Ishikawa (cell line): Measurements from ENCODE around the gene ADAM19.

Experiments used
- CEBPB ChIP-seq: IDR thresholded peaks from 2 replicates; pipeline ENCODE4 v1.6.1; 2012
- CREB1 ChIP-seq: IDR thresholded peaks from 2 replicates; pipeline ENCODE4 v1.6.1; 2012; ENCODE audit warnings: low read depth
- EGR1 ChIP-seq: IDR thresholded peaks from 2 replicates; pipeline ENCODE4 v1.6.1; 2012
- EP300 ChIP-seq: IDR thresholded peaks from 2 replicates; pipeline ENCODE4 v1.6.1; 2012; ENCODE audit warnings: borderline replicate concordance
- FOXM1 ChIP-seq: IDR thresholded peaks from 2 replicates; pipeline ENCODE4 v1.6.1; 2012; ENCODE audit warnings: low read depth, borderline replicate concordance
- MAX ChIP-seq: IDR thresholded peaks from 2 replicates; pipeline ENCODE4 v1.6.1; 2012
- NFIC ChIP-seq: IDR thresholded peaks from 2 replicates; pipeline ENCODE4 v1.6.1; 2012
- RAD21 ChIP-seq: IDR thresholded peaks from 2 replicates; pipeline ENCODE4 v1.6.1; 2012; ENCODE audit warnings: low read depth
- REST ChIP-seq: IDR thresholded peaks from 2 replicates; pipeline ENCODE4 v1.6.1; 2012; ENCODE audit warnings: low read depth, mild to moderate bottlenecking
- TAF1 ChIP-seq: IDR thresholded peaks from 2 replicates; pipeline ENCODE4 v1.6.1; 2012; ENCODE audit warnings: low read depth, mild to moderate bottlenecking
- TCF12 ChIP-seq: IDR thresholded peaks from 2 replicates; pipeline ENCODE4 v1.6.1; 2012; ENCODE audit warnings: low read depth
- TEAD4 ChIP-seq: IDR thresholded peaks from 2 replicates; pipeline ENCODE4 v1.6.1; 2012
- USF1 ChIP-seq: IDR thresholded peaks from 2 replicates; pipeline ENCODE4 v1.6.1; 2012
- YY1 ChIP-seq: IDR thresholded peaks from 2 replicates; pipeline ENCODE4 v1.6.1; 2012; ENCODE audit warnings: low read depth
- ZBTB7A ChIP-seq: IDR thresholded peaks from 2 replicates; pipeline ENCODE4 v1.6.1; 2012; ENCODE audit warnings: low read depth

ADAM19 gene

GRCh38 chr5:157481666-157482065 is 93.9 kb downstream of the ADAM19 start:
- TF ChIP-seq RAD21 (no peak), ZBTB7A (no peak), FOXM1 (no peak), EGR1 (no peak), YY1 (no peak), MAX (no peak), EP300 (no peak), TEAD4 (no peak), CREB1 (no peak), REST (no peak), USF1 (no peak), TCF12 (no peak), CEBPB (no peak), TAF1 (no peak), NFIC (no peak)

GRCh38 chr5:157481265-157481664 is 94.3 kb downstream of the ADAM19 start:
- no peak for TF ChIP-seq TEAD4
- no peak for TF ChIP-seq FOXM1
- no peak for TF ChIP-seq EP300
- TF ChIP-seq RAD21 = no peak
- TF ChIP-seq EGR1 = no peak
- no peak for TF ChIP-seq TCF12
- TF ChIP-seq YY1 = no peak
- no peak for TF ChIP-seq MAX
- TF ChIP-seq CEBPB = no peak
- no peak for TF ChIP-seq USF1
- no peak for TF ChIP-seq REST
- TF ChIP-seq ZBTB7A = no peak
- TF ChIP-seq TAF1 = no peak
- TF ChIP-seq CREB1 = no peak
- TF ChIP-seq NFIC = no peak

DNA sequence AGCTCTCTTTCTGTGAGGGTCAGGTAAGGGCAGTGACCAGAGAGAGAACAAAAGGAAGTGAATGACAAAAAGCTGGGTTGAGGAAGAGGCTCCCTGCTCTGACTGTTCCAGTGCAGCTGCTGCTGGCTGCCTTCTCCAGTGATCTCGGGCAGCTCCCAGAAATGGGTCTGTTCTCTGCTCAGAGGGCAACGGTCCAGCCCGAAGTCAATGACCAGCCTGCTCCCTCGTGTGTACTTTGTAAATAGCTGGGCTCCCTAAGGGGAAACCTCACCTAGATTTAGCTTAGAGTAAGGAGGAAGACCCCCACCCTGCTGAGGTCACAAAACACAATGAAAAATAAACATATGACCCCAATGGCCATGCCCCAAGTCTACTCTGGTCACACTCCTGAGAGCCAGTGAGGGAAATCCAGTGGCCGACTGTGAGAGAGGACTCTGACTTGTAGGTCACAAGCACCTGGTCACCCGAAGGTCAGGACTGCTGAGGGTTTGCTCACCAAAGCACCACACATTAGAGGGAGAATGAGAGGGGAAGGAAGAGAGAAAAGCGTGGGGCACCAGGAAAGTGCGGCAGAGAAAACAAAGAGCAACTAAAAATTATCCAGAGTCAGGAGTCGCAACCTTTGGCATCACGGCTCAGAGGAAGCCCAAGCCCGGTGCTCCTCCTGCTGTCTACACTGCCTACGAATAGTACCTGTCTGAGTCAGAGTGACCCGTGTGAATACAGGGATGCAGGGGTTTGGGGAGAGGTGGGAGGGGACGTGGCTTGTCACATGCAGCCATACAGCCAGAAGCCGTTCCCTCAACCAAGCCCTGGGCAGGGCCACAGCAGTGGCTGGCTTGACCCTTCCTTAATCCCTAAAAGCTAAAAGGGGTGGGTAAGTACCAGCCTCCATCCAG is 95.7 kb downstream of the ADAM19 start:
- no peak for TF ChIP-seq TCF12
- TF ChIP-seq USF1 = no peak
- TF ChIP-seq ZBTB7A = no peak
- no peak for TF ChIP-seq NFIC

DNA sequence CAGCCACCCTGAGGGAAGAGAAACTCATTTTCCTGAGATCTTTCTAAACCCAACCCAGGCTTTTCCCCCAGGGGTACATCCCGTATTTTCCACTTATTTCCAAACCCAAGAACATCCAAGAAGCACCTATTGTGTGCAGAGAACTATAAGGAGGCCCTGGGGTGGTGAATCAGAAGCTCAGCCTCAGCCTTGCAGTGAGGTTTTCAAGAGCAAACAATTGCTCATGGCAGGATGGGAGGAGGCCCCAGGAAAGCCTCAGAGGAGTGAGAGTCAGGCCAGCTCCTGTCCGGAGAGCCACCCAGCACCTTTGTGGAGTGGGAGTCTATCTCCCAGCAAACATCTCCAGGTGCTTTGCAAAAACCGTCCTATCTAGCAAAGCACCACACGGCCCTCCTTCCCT is 96.4 kb downstream of the ADAM19 start:
- TF ChIP-seq CEBPB (no peak), EGR1 (no peak), TCF12 (no peak), USF1 (no peak), RAD21 (no peak)

GRCh38 chr5:157478726-157479125 is 96.8 kb downstream of the ADAM19 start:
- TF ChIP-seq EP300 (no peak), EGR1 (no peak), TCF12 (no peak), CREB1 (no peak), TEAD4 (no peak), FOXM1 (no peak), CEBPB (no peak), NFIC (no peak), RAD21 (no peak), TAF1 (no peak), REST (no peak), YY1 (no peak), MAX (no peak)
